Gastroesophageal sphincter (tissue), 3 donors: ENCODE results near the gene JPT2.

Experiments used
- POLR2A ChIP-seq, 2 donors: fragments of 450-650 bp; IDR thresholded peaks; one replicate each; pipeline ENCODE4 v1.6.1; 2017; ENCODE audit warnings: antibody characterized with exemption in 2 of 2, mild to moderate bottlenecking in 2 of 2, moderate library complexity in 1 of 2
- TF ChIP-seq, protein P1 (sequence below), 4 experiments: fragments of 200-600 bp in 2 of 4; fragments of 450-650 bp in 2 of 4; sonication (generic) in 1 of 4; IDR thresholded peaks; one replicate each; pipeline ENCODE4 v1.5.1; 2017 to 2019; ENCODE audit warnings: antibody characterized with exemption in 4 of 4, mild to moderate bottlenecking in 2 of 4, moderate library complexity in 2 of 4

- TF ChIP-seq POLR2A (IDR thresholded peaks at IDR 0.05) = no peak
- TF ChIP-seq, protein P1, sequence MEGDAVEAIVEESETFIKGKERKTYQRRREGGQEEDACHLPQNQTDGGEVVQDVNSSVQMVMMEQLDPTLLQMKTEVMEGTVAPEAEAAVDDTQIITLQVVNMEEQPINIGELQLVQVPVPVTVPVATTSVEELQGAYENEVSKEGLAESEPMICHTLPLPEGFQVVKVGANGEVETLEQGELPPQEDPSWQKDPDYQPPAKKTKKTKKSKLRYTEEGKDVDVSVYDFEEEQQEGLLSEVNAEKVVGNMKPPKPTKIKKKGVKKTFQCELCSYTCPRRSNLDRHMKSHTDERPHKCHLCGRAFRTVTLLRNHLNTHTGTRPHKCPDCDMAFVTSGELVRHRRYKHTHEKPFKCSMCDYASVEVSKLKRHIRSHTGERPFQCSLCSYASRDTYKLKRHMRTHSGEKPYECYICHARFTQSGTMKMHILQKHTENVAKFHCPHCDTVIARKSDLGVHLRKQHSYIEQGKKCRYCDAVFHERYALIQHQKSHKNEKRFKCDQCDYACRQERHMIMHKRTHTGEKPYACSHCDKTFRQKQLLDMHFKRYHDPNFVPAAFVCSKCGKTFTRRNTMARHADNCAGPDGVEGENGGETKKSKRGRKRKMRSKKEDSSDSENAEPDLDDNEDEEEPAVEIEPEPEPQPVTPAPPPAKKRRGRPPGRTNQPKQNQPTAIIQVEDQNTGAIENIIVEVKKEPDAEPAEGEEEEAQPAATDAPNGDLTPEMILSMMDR (IDR thresholded peaks at IDR 0.05) = no peak
Observed at GRCh38 chr16:1677942-1678499, at the start of gene JPT2.
